ENCODE results near the gene CTNNA3. TPM values are rescaled to one million over a fixed set of nuclear protein-coding genes. Genes with fewer than 3 reads are reported as not detected.

The CTNNA3 gene
- total RNA-seq, 4 donors from 2014 or later: 0.68 to 75.2 (median 1.4) TPM

DNA sequence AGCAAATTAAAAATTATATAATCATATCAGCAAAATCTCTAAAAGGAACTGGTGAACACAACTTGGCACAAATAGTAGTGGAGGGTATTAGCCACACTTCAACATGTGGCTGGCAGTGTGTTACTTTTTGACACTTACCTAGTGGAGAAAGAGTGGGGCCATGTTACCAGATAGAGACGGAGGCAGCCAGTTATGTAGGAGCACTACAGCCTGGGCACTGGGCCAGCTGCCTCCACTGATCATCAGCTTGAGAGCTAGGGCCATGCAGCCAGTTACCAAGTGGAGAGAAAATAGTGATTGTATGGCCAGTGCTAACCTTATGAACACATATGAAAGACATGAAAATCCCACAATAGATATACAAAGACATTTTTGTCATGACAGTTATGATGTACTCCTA lies 243.1 kb downstream of the CTNNA3 start:
- Histone ChIP-seq H3K27ac (no peak overlapping the region), H3K9me3 (no peaks in the 10 kb centered on the region), H3K27me3 (no peaks in the 10 kb centered on the region), H3K36me3 (no peaks in the 10 kb centered on the region), H3K4me1 (no peaks in the 10 kb centered on the region), H3K4me3 (no peak overlapping the region)
- intact Hi-C loops (cut with DNase I; ENCODE audit: low total_unique reads) (no loop called here), in situ Hi-C loops (cut with MboI; ENCODE audit: low pct_ligation_motif_present in 1 of 4, low pct_unique_long_range_greater_than_20kb in 1 of 4, low sequenced_read_pairs in 3 of 4) (no loop called here)
- DNase-seq: no peak
- TF ChIP-seq POLR2AphosphoS5 (IDR thresholded peaks at IDR 0.05) (no peak), EP300 (IDR thresholded peaks at IDR 0.05; ENCODE audit: low read depth) (no peak), CTCF (IDR thresholded peaks at IDR 0.05) (no peak), POLR2A (IDR thresholded peaks at IDR 0.05) (no peak)
- WGBS, 2 donors (ENCODE audit: low coverage in 1 of 2): 64 to 88% methylated on average over 1 of the region's 1 CpG

- no peaks in the 10 kb centered on the region for H3K36me3 ChIP-seq
- DNase-seq: no peak
- intact Hi-C loops (cut with DNase I; ENCODE audit: low total_unique reads) (no loop called here), in situ Hi-C loops (cut with MboI; ENCODE audit: low pct_ligation_motif_present in 1 of 4, low pct_unique_long_range_greater_than_20kb in 1 of 4, low sequenced_read_pairs in 3 of 4) (no loop called here)
- H3K4me3 ChIP-seq: no peak overlapping the region
- H3K9me3 ChIP-seq: peaks cover 0 to 3% of the 10 kb centered on the region in 2 donors
- TF ChIP-seq POLR2A (IDR thresholded peaks at IDR 0.05) (no peak), CTCF (IDR thresholded peaks at IDR 0.05) (no peak), EP300 (IDR thresholded peaks at IDR 0.05; ENCODE audit: low read depth) (no peak), POLR2AphosphoS5 (IDR thresholded peaks at IDR 0.05) (no peak)
- H3K27ac ChIP-seq: no peak overlapping the region
- 45% methylated on average over 3 of the region's 4 CpGs; no CpG with 5 or more reads in 1 of the 2 donors for WGBS, 2 donors (ENCODE audit: low coverage in 1 of 2)
- H3K4me1 ChIP-seq: no peaks in the 10 kb centered on the region
- H3K27me3 ChIP-seq: no peaks in the 10 kb centered on the region
Measured at GRCh38 chr10:67438605-67439304, 257.2 kb downstream of the CTNNA3 start.

GRCh38 chr10:67433276-67433675 lies 262.7 kb downstream of the CTNNA3 start:
- H3K9me3 ChIP-seq: no peaks in the 10 kb centered on the region
- no peaks in the 10 kb centered on the region for H3K4me1 ChIP-seq
- DNase-seq: no peak
- no peak overlapping the region for H3K27ac ChIP-seq
- no peaks in the 10 kb centered on the region for H3K36me3 ChIP-seq
- in situ Hi-C loops (cut with MboI; ENCODE audit: low pct_ligation_motif_present in 1 of 4, low pct_unique_long_range_greater_than_20kb in 1 of 4, low sequenced_read_pairs in 3 of 4): no loop called here
- H3K27me3 ChIP-seq: no peaks in the 10 kb centered on the region
- intact Hi-C loops (cut with DNase I; ENCODE audit: low total_unique reads): no loop called here
- TF ChIP-seq POLR2AphosphoS5 (IDR thresholded peaks at IDR 0.05): no peak
- TF ChIP-seq CTCF (IDR thresholded peaks at IDR 0.05): no peak
- no peak for TF ChIP-seq EP300 (IDR thresholded peaks at IDR 0.05; ENCODE audit: low read depth)
- no peak for TF ChIP-seq POLR2A (IDR thresholded peaks at IDR 0.05)
- 43 to 49% methylated on average over 2 of the region's 2 CpGs for WGBS, 2 donors (ENCODE audit: low coverage in 1 of 2)
- no peak overlapping the region for H3K4me3 ChIP-seq

DNA sequence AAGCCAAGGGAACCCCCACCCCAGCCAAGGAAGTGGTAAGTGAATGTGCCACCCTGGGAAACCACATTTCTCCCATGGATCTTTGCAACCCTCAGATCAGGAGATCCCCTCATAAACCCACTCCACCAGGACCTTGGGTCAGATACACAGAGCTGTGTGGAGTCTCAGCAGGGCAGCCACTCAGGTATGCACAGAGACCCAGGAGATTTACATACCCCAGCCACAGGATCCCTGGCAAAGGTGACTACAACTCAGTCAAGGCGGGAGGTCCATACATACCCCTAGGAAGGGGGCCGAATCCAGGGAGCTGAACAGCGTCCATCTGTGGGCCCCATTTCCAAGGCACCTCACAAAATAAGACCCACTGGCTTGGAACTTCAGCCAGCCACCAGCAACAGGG lies 293.4 kb downstream of the CTNNA3 start:
- TF ChIP-seq EP300 (IDR thresholded peaks at IDR 0.05; ENCODE audit: low read depth) (no peak), POLR2AphosphoS5 (IDR thresholded peaks at IDR 0.05) (no peak), POLR2A (IDR thresholded peaks at IDR 0.05) (no peak), CTCF (IDR thresholded peaks at IDR 0.05) (no peak)
- Histone ChIP-seq H3K27me3 (no peaks in the 10 kb centered on the region), H3K27ac (no peak overlapping the region), H3K4me1 (no peaks in the 10 kb centered on the region), H3K36me3 (no peaks in the 10 kb centered on the region), H3K4me3 (no peak overlapping the region), H3K9me3 (no peaks in the 10 kb centered on the region)
- intact Hi-C loops (cut with DNase I; ENCODE audit: low total_unique reads) (no loop called here), in situ Hi-C loops (cut with MboI; ENCODE audit: low pct_ligation_motif_present in 1 of 4, low pct_unique_long_range_greater_than_20kb in 1 of 4, low sequenced_read_pairs in 3 of 4) (no loop called here)
- 93% methylated on average over 3 of the region's 3 CpGs; no CpG with 5 or more reads in 1 of the 2 donors for WGBS, 2 donors (ENCODE audit: low coverage in 1 of 2)
- DNase-seq: no peak
